PC-9 (cell line): ENCODE data around the gene ATP10B. TPM values are rescaled to one million over a fixed set of nuclear protein-coding genes. Genes with fewer than 3 reads are reported as not detected.

ENCODE experiments used
- BruUV-seq: library from RNA; stranded (reverse); fragments of 400-500 nt; replicated peaks from 2 replicates; lab custom pipeline; 2021; lab: Mats Ljungman, UMichigan
- CTCF ChIA-PET: fragments of 300-600 bp; sonication (Branson Sonifier 250); formaldehyde crosslinking; loops from one replicate; lab custom pipeline; 2022; ENCODE audit warnings: antibody characterized with exemption; lab: Charles Lee
- POLR2A ChIA-PET: fragments of 300-600 bp; sonication (Branson Sonifier 250); formaldehyde crosslinking; loops from one replicate; lab custom pipeline; 2022; ENCODE audit warnings: antibody characterized with exemption; ENCODE audit not compliant: unreplicated experiment; lab: Charles Lee
- DNase-seq, 2 experiments: peaks; one replicate each; pipeline versions ENCODE4 v3.0.0 to v3.0.0-alpha.2; 2015 to 2022; ENCODE audit warnings: mixed read lengths in 1 of 2
- H2AFZ ChIP-seq: fragments of 200-600 bp; sonication (generic); 2 replicates; pipeline ENCODE4 v1.8.1; 2017; ENCODE audit warnings: antibody characterized with exemption
- H3F3A ChIP-seq: fragments of 200-600 bp; sonication (generic); 2 replicates; pipeline ENCODE4 v1.8.1; 2017; ENCODE audit warnings: antibody characterized with exemption, mild to moderate bottlenecking, low read depth; ENCODE audit not compliant: insufficient read depth
- H3K27ac ChIP-seq: fragments of 200-600 bp; sonication (generic); 2 replicates; pipeline ENCODE4 v1.6.1; 2016; ENCODE audit warnings: mixed run types
- H3K27me3 ChIP-seq: fragments of 200-600 bp; sonication (generic); 2 replicates; pipeline ENCODE4 v1.6.1; 2016; ENCODE audit warnings: low read depth, mixed run types; ENCODE audit not compliant: insufficient read depth
- H3K36me3 ChIP-seq: fragments of 200-600 bp; sonication (generic); 2 replicates; pipeline ENCODE4 v1.6.1; 2016; ENCODE audit warnings: low read depth, mixed run types
- H3K4me1 ChIP-seq: fragments of 200-600 bp; sonication (generic); replicated peaks from 2 replicates; pipeline ENCODE4 v1.6.1; 2016; ENCODE audit warnings: mixed run types; ENCODE audit not compliant: insufficient read depth
- H3K4me2 ChIP-seq: fragments of 200-600 bp; sonication (generic); 2 replicates; pipeline ENCODE4 v1.6.1; 2017; ENCODE audit warnings: mixed run types
- H3K4me3 ChIP-seq: fragments of 200-600 bp; sonication (generic); 2 replicates; pipeline ENCODE4 v1.6.1; 2016; ENCODE audit warnings: mixed run types
- H3K79me2 ChIP-seq: fragments of 200-600 bp; sonication (generic); 2 replicates; pipeline ENCODE4 v1.6.1; 2017; ENCODE audit warnings: low read depth, mixed run types
- H3K9me2 ChIP-seq: fragments of 200-600 bp; sonication (generic); 2 replicates; pipeline ENCODE4 v1.8.1; 2017; ENCODE audit warnings: mild to moderate bottlenecking; ENCODE audit not compliant: insufficient read depth
- H3K9me3 ChIP-seq: fragments of 200-600 bp; sonication (generic); 2 replicates; pipeline ENCODE4 v1.8.1; 2016; ENCODE audit warnings: low read depth; ENCODE audit not compliant: insufficient read depth
- H4K20me1 ChIP-seq: fragments of 200-600 bp; sonication (generic); 2 replicates; pipeline ENCODE4 v1.8.1; 2017; ENCODE audit not compliant: insufficient read depth
- EZH2 ChIP-seq: fragments of 200-600 bp; sonication (generic); IDR thresholded peaks from 2 replicates; pipeline ENCODE4 v1.8.0; 2017; ENCODE audit warnings: antibody characterized with exemption, low read depth
- intact Hi-C: fragments of 100-400 bp; cut with micrococcal nuclease; formaldehyde crosslinking; loops from one replicate; pipeline ENCODE4 v1.10.0; 2022; ENCODE audit not compliant: unreplicated experiment
- total RNA-seq: library from RNA; stranded (reverse); gene quantifications from 2 replicates; pipeline ENCODE4 v1.2.3, GENCODE V29; 2021
- TF ChIP-seq, protein P1 (sequence below): fragments of 200-600 bp; sonication (generic); conservative IDR thresholded peaks from 2 replicates; pipeline ENCODE4 v1.6.1; 2017; ENCODE audit warnings: mixed run types, antibody characterized with exemption, mild to moderate bottlenecking, moderate library complexity

The ATP10B gene
- total RNA-seq, 1 experiment from 2014 or later = not detected

DNA sequence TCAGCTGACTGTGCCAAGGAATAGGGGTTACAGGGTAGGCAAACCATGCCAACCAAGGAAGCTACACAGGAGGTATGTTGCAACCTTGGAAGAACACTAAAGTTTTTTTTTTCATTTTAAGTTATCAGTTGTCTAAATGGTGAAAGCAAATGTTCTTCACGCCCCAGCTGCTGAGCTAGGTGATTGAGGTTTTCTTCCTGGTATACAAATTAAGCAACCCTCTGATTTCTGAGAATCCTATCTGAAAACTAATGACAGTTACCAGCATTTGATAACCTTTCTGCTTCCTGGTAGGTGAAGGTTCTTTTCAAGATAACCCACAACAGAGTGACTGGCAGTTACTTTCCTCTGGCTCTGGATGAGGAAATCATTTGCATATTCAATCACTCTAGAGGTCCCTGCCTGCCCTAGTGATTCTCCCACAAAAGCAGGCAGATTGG lies 194.9 kb downstream of the ATP10B start:
- Histone ChIP-seq H3K79me2 (no peaks in the 10 kb centered on the region), H3K4me2 (no peak overlapping the region), H3K36me3 (no peaks in the 10 kb centered on the region), H3F3A (no peaks in the 10 kb centered on the region), H3K4me3 (no peak overlapping the region), H4K20me1 (no peaks in the 10 kb centered on the region), H2AFZ (no peak overlapping the region), H3K27me3 (peaks cover 10% of the 10 kb centered on the region; the same call in 1 of the 2 replicates), H3K27ac (no peak overlapping the region), H3K4me1 (no peaks in the 10 kb centered on the region), H3K9me3 (no peaks in the 10 kb centered on the region), H3K9me2 (no peaks in the 10 kb centered on the region)
- ChIA-PET CTCF (no interaction called here), POLR2A (no interaction called here)
- BruUV-seq = no TSS peak
- no peak for DNase-seq
- TF ChIP-seq EZH2 = no peak
- TF ChIP-seq, protein P1, sequence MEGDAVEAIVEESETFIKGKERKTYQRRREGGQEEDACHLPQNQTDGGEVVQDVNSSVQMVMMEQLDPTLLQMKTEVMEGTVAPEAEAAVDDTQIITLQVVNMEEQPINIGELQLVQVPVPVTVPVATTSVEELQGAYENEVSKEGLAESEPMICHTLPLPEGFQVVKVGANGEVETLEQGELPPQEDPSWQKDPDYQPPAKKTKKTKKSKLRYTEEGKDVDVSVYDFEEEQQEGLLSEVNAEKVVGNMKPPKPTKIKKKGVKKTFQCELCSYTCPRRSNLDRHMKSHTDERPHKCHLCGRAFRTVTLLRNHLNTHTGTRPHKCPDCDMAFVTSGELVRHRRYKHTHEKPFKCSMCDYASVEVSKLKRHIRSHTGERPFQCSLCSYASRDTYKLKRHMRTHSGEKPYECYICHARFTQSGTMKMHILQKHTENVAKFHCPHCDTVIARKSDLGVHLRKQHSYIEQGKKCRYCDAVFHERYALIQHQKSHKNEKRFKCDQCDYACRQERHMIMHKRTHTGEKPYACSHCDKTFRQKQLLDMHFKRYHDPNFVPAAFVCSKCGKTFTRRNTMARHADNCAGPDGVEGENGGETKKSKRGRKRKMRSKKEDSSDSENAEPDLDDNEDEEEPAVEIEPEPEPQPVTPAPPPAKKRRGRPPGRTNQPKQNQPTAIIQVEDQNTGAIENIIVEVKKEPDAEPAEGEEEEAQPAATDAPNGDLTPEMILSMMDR = no peak
- intact Hi-C loops = no loop called here

DNA sequence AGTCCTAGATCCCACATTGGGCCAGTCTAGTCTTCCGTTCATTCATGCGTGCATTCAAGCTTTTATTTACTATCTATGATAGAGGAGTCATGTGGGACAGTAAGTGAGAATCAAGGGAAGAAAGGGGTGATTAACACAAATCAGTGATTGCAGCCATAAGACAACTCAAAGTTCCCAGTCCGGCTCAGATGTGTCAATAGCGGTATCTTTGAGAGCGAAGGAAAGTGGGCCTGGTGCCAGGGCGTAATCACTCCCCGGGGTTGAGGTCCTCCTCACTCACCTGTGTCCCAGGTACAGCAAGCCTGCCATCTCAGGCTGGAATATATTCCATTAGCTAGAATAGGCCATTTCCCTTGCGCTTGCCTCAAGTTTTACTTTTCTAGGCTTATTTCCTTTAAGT lies 196.3 kb downstream of the ATP10B start:
- TF ChIP-seq, protein P1 = no peak
- TF ChIP-seq EZH2 = no peak
- H3K4me1 ChIP-seq = no peaks in the 10 kb centered on the region
- no peaks in the 10 kb centered on the region for H3K36me3 ChIP-seq
- no peaks in the 10 kb centered on the region for H3K9me2 ChIP-seq
- DNase-seq = no peak
- CTCF ChIA-PET = no interaction called here
- H4K20me1 ChIP-seq = no peaks in the 10 kb centered on the region
- H2AFZ ChIP-seq = no peak overlapping the region
- no peaks in the 10 kb centered on the region for H3K9me3 ChIP-seq
- BruUV-seq = no TSS peak
- POLR2A ChIA-PET = no interaction called here
- no peaks in the 10 kb centered on the region for H3K79me2 ChIP-seq
- no peak overlapping the region for H3K4me2 ChIP-seq
- H3K4me3 ChIP-seq = no peak overlapping the region
- intact Hi-C loops = no loop called here
- H3K27me3 ChIP-seq = peaks cover 10% of the 10 kb centered on the region; the same call in 1 of the 2 replicates
- no peak overlapping the region for H3K27ac ChIP-seq
- H3F3A ChIP-seq = no peaks in the 10 kb centered on the region

DNA sequence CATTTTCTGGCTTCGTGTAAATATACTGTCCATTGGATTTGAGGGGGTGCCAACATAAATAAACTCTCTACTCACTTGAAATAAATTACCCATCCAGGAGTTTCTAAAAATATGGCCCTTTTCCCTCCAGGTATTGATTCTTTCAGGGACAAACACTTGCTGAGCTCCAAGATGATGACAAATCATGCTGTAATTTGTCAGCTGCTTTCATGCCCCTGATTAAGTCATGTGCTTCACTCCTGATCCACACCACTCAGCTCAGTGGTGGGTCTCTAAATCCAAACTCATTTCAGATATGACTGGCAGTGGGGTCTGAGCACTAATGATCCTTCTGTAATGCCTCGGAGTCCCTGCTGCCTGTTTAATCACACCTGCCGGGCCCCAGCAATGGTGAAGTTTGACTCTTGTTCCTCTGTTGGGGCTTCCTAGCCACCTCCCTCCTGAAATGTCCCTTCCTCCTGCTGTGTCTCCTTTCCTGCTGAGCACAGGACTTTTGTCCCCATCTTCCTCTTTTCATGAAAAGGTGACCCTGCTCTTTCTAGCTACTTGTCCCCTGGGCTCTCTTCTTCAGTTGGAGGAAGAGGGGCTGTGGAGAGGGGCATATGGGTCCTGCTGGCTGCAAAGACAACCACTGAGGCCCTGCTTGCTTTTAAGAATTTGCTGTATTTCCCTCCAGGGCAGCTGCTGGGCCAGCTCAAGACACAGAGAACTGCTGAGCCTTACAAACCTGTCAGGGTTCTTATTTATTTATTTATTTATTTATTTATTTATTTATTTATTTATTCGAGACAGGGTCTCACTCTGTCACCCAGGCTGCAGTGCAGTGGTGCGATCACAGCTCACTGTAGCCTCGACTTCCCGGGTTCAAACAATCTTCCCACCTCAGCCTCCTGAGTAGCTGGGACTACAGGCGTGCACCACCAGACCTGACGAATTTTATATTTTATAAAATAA lies 200.0 kb downstream of the ATP10B start:
- DNase-seq = no peak
- no TSS peak for BruUV-seq
- no peak overlapping the region for H2AFZ ChIP-seq
- no peaks in the 10 kb centered on the region for H3K79me2 ChIP-seq
- TF ChIP-seq EZH2 = no peak
- TF ChIP-seq, protein P1 = no peak
- H3K9me2 ChIP-seq = no peaks in the 10 kb centered on the region
- H3K36me3 ChIP-seq = no peaks in the 10 kb centered on the region
- peaks cover 3% of the 10 kb centered on the region; the same call in 1 of the 2 replicates for H3K27me3 ChIP-seq
- no peaks in the 10 kb centered on the region for H3F3A ChIP-seq
- no peaks in the 10 kb centered on the region for H3K9me3 ChIP-seq
- no peak overlapping the region for H3K4me3 ChIP-seq
- no peak overlapping the region for H3K27ac ChIP-seq
- no peak overlapping the region for H3K4me2 ChIP-seq
- intact Hi-C loops = no loop called here
- H3K4me1 ChIP-seq = no peaks in the 10 kb centered on the region
- no peaks in the 10 kb centered on the region for H4K20me1 ChIP-seq
- ChIA-PET POLR2A (no interaction called here), CTCF (no interaction called here)
